ENCODE data around the gene CSF1R. TPM values are rescaled to one million over a fixed set of nuclear protein-coding genes. Genes with fewer than 3 reads are reported as not detected.

Gene CSF1R
- total RNA-seq, 4 donors from 2014 or later = 12.3 to 58.0 (median 35.2) TPM

DNA sequence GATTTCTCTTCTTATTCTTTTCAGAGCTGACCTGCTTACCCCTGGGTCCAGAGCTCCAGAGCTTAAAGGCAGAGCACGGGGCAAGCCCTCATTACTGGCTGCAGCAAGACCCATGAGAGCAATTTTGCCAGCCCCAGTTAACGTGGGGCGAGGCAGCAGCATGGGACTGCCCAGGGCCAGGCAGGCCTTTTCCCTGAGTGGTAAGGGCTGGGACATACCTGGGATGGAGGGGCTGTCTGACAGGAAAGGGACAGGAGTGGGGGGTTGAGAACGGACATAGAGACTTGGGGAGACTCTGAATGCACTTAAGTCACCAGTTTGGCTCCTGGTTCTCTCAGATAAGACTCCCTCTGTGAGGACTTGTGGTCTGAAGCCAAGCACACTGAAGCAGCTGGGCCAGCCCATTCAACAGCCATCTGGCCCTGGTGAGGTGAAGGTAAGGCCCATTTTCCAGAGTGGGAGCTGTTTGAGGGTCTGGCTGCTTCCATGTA is 59.6 kb downstream of the CSF1R start:
- Histone ChIP-seq H3K9me3 (no peaks in the 10 kb centered on the region), H3K36me3 (peaks cover 4 to 96% of the 10 kb centered on the region in 2 donors), H3K27me3 (no peaks in the 10 kb centered on the region), H3K4me1 (peaks cover 0 to 31% (median 2%) of the 10 kb centered on the region in 3 donors), H3K4me3 (no peak overlapping the region), H3K27ac (no peak overlapping the region)
- TF ChIP-seq, protein P1, sequence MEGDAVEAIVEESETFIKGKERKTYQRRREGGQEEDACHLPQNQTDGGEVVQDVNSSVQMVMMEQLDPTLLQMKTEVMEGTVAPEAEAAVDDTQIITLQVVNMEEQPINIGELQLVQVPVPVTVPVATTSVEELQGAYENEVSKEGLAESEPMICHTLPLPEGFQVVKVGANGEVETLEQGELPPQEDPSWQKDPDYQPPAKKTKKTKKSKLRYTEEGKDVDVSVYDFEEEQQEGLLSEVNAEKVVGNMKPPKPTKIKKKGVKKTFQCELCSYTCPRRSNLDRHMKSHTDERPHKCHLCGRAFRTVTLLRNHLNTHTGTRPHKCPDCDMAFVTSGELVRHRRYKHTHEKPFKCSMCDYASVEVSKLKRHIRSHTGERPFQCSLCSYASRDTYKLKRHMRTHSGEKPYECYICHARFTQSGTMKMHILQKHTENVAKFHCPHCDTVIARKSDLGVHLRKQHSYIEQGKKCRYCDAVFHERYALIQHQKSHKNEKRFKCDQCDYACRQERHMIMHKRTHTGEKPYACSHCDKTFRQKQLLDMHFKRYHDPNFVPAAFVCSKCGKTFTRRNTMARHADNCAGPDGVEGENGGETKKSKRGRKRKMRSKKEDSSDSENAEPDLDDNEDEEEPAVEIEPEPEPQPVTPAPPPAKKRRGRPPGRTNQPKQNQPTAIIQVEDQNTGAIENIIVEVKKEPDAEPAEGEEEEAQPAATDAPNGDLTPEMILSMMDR (IDR thresholded peaks at IDR 0.05) = no peak
- TF ChIP-seq POLR2A (IDR thresholded peaks at IDR 0.05) (no peak), POLR2AphosphoS5 (IDR thresholded peaks at IDR 0.05) (no peak), EP300 (IDR thresholded peaks at IDR 0.05) (no peak)
- 100% methylated on average over 1 of the region's 4 CpGs; no CpG with 5 or more reads in 1 of the 2 donors for WGBS, 2 donors (ENCODE audit: low coverage in 1 of 2)
- no peak for ATAC-seq

DNA sequence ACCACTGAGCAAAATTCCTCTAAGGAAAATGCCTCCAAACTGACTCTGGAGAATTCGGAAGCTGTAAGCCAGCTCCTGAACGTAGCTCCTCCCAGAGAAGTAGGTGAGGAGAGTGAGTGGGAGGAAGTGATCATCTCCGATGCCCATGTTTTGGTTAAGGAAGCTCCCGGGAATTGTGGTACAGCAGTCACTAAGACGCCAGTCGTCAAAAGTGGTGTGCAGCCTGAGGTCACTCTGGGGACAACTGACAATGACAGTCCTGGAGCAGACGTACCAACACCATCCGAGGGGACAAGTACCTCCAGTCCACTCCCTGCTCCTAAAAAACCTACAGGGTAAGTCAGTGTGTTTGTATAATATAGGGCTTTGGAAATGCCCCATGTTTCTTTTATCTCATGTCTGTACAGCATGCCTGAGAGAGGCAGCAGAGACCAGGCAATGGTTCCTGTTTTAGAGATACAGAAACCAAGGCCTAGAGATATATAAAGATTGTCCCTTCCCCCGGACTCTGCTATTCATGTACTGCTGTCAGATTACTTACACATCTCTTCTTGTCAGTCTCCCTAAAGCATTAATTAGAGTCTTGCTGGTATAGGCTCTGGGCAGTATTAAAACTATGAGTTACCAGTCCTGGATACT is 61.9 kb downstream of the CSF1R start:
- peak overlapping the region in 3 of 4 donors; percentile 1 to 50 (median 30) for H3K27ac ChIP-seq
- WGBS, 2 donors (ENCODE audit: low coverage in 1 of 2) = 47 to 57% methylated on average over 8 to 9 of the region's 9 CpGs
- TF ChIP-seq POLR2A (IDR thresholded peaks at IDR 0.05) (no peak), POLR2AphosphoS5 (IDR thresholded peaks at IDR 0.05) (no peak), EP300 (IDR thresholded peaks at IDR 0.05) (no peak)
- TF ChIP-seq, protein P1 (IDR thresholded peaks at IDR 0.05) = no peak
- no peak overlapping the region for H3K4me3 ChIP-seq
- H3K36me3 ChIP-seq = peaks cover 7 to 96% of the 10 kb centered on the region in 2 donors
- H3K27me3 ChIP-seq = no peaks in the 10 kb centered on the region
- no peaks in the 10 kb centered on the region for H3K9me3 ChIP-seq
- no peak for ATAC-seq
- H3K4me1 ChIP-seq = peaks cover 0 to 39% (median 4%) of the 10 kb centered on the region in 3 donors

DNA sequence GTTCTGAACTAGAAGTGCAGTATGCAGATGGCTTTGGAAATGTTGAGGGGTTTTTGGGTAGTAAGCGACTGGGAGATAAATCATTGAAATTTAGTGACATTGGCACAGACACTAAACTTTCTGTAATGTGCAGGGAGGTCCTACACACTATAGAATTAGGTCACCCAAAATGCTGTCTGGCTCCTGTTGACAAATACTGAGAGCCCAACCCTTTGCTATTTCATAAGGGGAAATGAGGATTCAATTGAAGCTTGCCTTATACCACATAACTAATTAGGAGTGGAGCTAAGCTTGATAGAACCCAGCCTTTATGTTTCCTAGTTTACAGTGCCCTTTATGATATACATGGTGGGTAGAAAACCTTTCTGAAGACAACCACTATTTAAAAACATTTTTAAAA is 63.2 kb downstream of the CSF1R start:
- no peaks in the 10 kb centered on the region for H3K27me3 ChIP-seq
- H3K4me3 ChIP-seq = no peak overlapping the region
- H3K4me1 ChIP-seq = peaks cover 0 to 39% (median 4%) of the 10 kb centered on the region in 3 donors
- peaks cover 7 to 98% of the 10 kb centered on the region in 2 donors for H3K36me3 ChIP-seq
- H3K9me3 ChIP-seq = no peaks in the 10 kb centered on the region
- TF ChIP-seq POLR2AphosphoS5 (IDR thresholded peaks at IDR 0.05) = no peak
- TF ChIP-seq, protein P1 (IDR thresholded peaks at IDR 0.05) = no peak
- no peak for TF ChIP-seq EP300 (IDR thresholded peaks at IDR 0.05)
- TF ChIP-seq POLR2A (IDR thresholded peaks at IDR 0.05) = no peak
- peak overlapping the region in 2 of 4 donors; percentile 67 to 71 for H3K27ac ChIP-seq
- ATAC-seq = no peak
- WGBS, 2 donors (ENCODE audit: low coverage in 1 of 2) = 100% methylated on average over 1 of the region's 1 CpG; no CpG with 5 or more reads in 1 of the 2 donors

DNA sequence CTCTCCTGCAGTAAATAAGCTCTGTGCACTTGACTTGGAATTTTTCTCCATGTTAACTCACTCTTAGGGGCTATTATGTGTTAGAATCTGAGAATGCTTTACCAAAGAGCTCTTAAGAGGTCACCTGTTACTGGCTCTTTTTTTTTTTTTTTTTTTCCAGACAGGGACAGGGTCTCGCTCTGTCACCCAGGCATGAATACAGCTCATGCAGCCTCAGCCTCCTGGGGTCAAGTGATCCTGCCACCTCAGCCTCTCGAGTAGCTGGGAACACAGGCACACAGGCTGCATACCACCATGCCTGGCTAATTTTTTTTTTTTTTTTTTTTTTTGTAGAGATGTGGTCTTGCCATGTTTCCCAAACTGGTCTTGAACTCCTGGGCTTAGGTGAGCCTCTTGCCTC is 63.7 kb downstream of the CSF1R start:
- Histone ChIP-seq H3K27ac (peak overlapping the region in 3 of 4 donors; percentile 67 to 76 (median 71)), H3K27me3 (no peaks in the 10 kb centered on the region), H3K4me1 (peaks cover 0 to 39% (median 4%) of the 10 kb centered on the region in 3 donors), H3K4me3 (no peak overlapping the region), H3K36me3 (peaks cover 7 to 97% of the 10 kb centered on the region in 2 donors), H3K9me3 (no peaks in the 10 kb centered on the region)
- 79 to 100% methylated on average over 1 to 2 of the region's 2 CpGs for WGBS, 2 donors (ENCODE audit: low coverage in 1 of 2)
- no peak for ATAC-seq
- TF ChIP-seq POLR2AphosphoS5 (IDR thresholded peaks at IDR 0.05) = no peak

DNA sequence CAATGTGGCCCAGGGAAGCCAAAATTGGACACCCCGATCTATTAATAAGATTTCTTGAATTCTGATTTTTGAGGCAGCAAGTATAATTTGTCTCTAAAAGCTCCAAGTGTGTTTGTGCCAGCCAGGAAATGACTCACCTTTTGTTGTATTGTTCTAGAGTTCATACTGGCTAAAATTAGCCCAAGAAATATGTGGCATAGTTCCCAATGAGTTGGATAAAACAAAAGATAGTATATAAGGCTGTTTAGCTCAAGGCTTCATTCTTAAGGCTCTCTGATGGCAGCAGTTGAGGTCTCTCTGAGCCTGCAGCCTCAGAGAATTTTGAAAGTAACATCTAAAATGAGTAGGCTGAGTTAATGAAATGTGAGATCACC is 64.2 kb downstream of the CSF1R start:
- Histone ChIP-seq H3K27me3 (no peaks in the 10 kb centered on the region), H3K9me3 (no peaks in the 10 kb centered on the region), H3K4me1 (peaks cover 0 to 39% (median 4%) of the 10 kb centered on the region in 3 donors), H3K27ac (peak overlapping the region; percentile 47 to 76 (median 69)), H3K36me3 (peaks cover 7 to 92% of the 10 kb centered on the region in 2 donors), H3K4me3 (no peak overlapping the region)
- ATAC-seq = peak; percentile 72
- WGBS, 2 donors (ENCODE audit: low coverage in 1 of 2) = 38% methylated on average over 1 of the region's 1 CpG
- TF ChIP-seq POLR2AphosphoS5 (IDR thresholded peaks at IDR 0.05) (peak; percentile 7), POLR2A (IDR thresholded peaks at IDR 0.05) (no peak), EP300 (IDR thresholded peaks at IDR 0.05) (no peak)
- TF ChIP-seq, protein P1 (IDR thresholded peaks at IDR 0.05) = no peak

Measured in gastroesophageal sphincter (tissue), 4 donors.